Esophagus squamous epithelium (tissue), 4 donors: ENCODE measurements around the gene VKORC1L1.

ENCODE experiments used
- CTCF ChIP-seq, 6 experiments: fragments of 450-650 bp in 4 of 6; fragments of 200-600 bp in 2 of 6; sonication (generic) in 2 of 6; IDR thresholded peaks; one replicate each; pipeline ENCODE4 v1.5.1; 2016 to 2019; ENCODE audit warnings: antibody characterized with exemption in 6 of 6, mild to moderate bottlenecking in 4 of 6, moderate library complexity in 4 of 6
- POLR2A ChIP-seq, 4 donors: fragments of 450-650 bp; IDR thresholded peaks; one replicate each; pipeline ENCODE4 v1.6.1; 2017; ENCODE audit warnings: antibody characterized with exemption in 4 of 4, mild to moderate bottlenecking in 4 of 4, moderate library complexity in 3 of 4

GRCh38 chr7:65892161-65892560, 19.3 kb downstream of the VKORC1L1 start:
- TF ChIP-seq CTCF (IDR thresholded peaks at IDR 0.05) = no peak
- TF ChIP-seq POLR2A (IDR thresholded peaks at IDR 0.05) = no peak
